Mesenchymal stem cell (in vitro differentiated cells and primary cell): ENCODE measurements around the gene PLEKHB1.

Experiments
- DNase-seq: peaks from one replicate; pipeline ENCODE4 v3.0.0-alpha.2; 2013
- H2AFZ ChIP-seq: one replicate; pipeline ENCODE4 v1.6.1; 2013; ENCODE audit warnings: low read depth, mild to moderate bottlenecking, control low read depth, inconsistent platforms, low read length, moderate library complexity
- H2AK5ac ChIP-seq: 2 replicates; pipeline ENCODE4 v1.6.1; 2013; ENCODE audit warnings: low read length, moderate library complexity, mild to moderate bottlenecking, inconsistent platforms; ENCODE audit not compliant: severe bottlenecking
- H2BK120ac ChIP-seq: one replicate; pipeline ENCODE4 v1.6.1; 2013; ENCODE audit warnings: low read depth, mild to moderate bottlenecking, inconsistent platforms, low read length, moderate library complexity
- H2BK12ac ChIP-seq, 2 experiments: one replicate each; pipeline ENCODE4 v1.6.1; 2013; ENCODE audit warnings: inconsistent platforms in 2 of 2, low read length in 2 of 2, mild to moderate bottlenecking in 2 of 2, moderate library complexity in 2 of 2, control low read depth in 1 of 2
- H2BK15ac ChIP-seq: one replicate; pipeline ENCODE4 v1.6.1; 2013; ENCODE audit warnings: mild to moderate bottlenecking, low read depth, inconsistent platforms; ENCODE audit not compliant: poor library complexity, severe bottlenecking
- H2BK5ac ChIP-seq: 2 replicates; pipeline ENCODE4 v1.6.1; 2013; ENCODE audit warnings: low read depth, mild to moderate bottlenecking, low read length, control low read depth, inconsistent platforms; ENCODE audit not compliant: poor library complexity, severe bottlenecking
- H3K14ac ChIP-seq, 2 experiments: one replicate each; pipeline ENCODE4 v1.6.1; 2013; ENCODE audit warnings: inconsistent platforms in 2 of 2, low read length in 2 of 2, control low read depth in 1 of 2, mild to moderate bottlenecking in 1 of 2, moderate library complexity in 1 of 2
- H3K18ac ChIP-seq, 2 experiments: one replicate each; pipeline ENCODE4 v1.6.1; 2013; ENCODE audit warnings: inconsistent platforms in 2 of 2, low read length in 2 of 2, control low read depth in 1 of 2, low read depth in 1 of 2, mild to moderate bottlenecking in 1 of 2
- H3K23ac ChIP-seq, 2 experiments: one replicate each; pipeline ENCODE4 v1.6.1; 2013; ENCODE audit warnings: inconsistent platforms in 2 of 2, low read length in 2 of 2, mild to moderate bottlenecking in 2 of 2, moderate library complexity in 2 of 2, control low read depth in 1 of 2
- H3K27ac ChIP-seq: 2 replicates; pipeline ENCODE4 v1.5.1; 2013; ENCODE audit warnings: mild to moderate bottlenecking, moderate library complexity, low read length, control low read depth, inconsistent platforms; ENCODE audit not compliant: poor library complexity, severe bottlenecking
- H3K27me3 ChIP-seq, 2 experiments: 2 replicates each; pipeline versions ENCODE4 v1.6.1 to v1.7.0; 2013; ENCODE audit warnings: low read length in 2 of 2, mild to moderate bottlenecking in 2 of 2, moderate library complexity in 2 of 2, control low read depth in 1 of 2, inconsistent platforms in 1 of 2; ENCODE audit not compliant: control insufficient read depth in 1 of 2, insufficient read depth in 1 of 2
- H3K36me3 ChIP-seq, 2 experiments: 2 replicates each; pipeline versions ENCODE4 v1.6.1 to v1.7.0; 2013; ENCODE audit warnings: low read length in 2 of 2, control low read depth in 1 of 2, inconsistent platforms in 1 of 2, low read depth in 1 of 2, mild to moderate bottlenecking in 1 of 2; ENCODE audit not compliant: insufficient read depth in 2 of 2, control insufficient read depth in 1 of 2
- H3K4ac ChIP-seq, 2 experiments: one replicate each; pipeline ENCODE4 v1.6.1; 2013; ENCODE audit warnings: inconsistent platforms in 2 of 2, low read length in 2 of 2, mild to moderate bottlenecking in 2 of 2, moderate library complexity in 2 of 2, control low read depth in 1 of 2, low read depth in 1 of 2
- H3K4me1 ChIP-seq: 2 replicates; pipeline ENCODE4 v1.6.1; 2013; ENCODE audit warnings: low read depth, low read length, control low read depth; ENCODE audit not compliant: control insufficient read depth, insufficient read depth
- H3K4me2 ChIP-seq: 2 replicates; pipeline ENCODE4 v1.6.1; 2013; ENCODE audit warnings: low read length, mild to moderate bottlenecking, inconsistent platforms; ENCODE audit not compliant: poor library complexity, severe bottlenecking
- H3K4me3 ChIP-seq, 2 experiments: 2 replicates each; pipeline versions ENCODE4 v1.5.1 to v1.7.0; 2013; ENCODE audit warnings: low read length in 2 of 2, mild to moderate bottlenecking in 2 of 2, control low read depth in 1 of 2, low read depth in 1 of 2; ENCODE audit not compliant: insufficient read depth in 1 of 2
- H3K79me1 ChIP-seq: replicated peaks from 2 replicates; pipeline ENCODE4 v1.6.1; 2013; ENCODE audit warnings: mild to moderate bottlenecking, control low read depth, low read length, inconsistent platforms; ENCODE audit not compliant: poor library complexity, severe bottlenecking
- H3K9ac ChIP-seq: 2 replicates; pipeline ENCODE4 v1.7.0; 2013; ENCODE audit warnings: mild to moderate bottlenecking, low read length, moderate library complexity
- H3K9me3 ChIP-seq: 2 replicates; pipeline ENCODE4 v1.7.0; 2013; ENCODE audit warnings: mild to moderate bottlenecking, low read length; ENCODE audit not compliant: control insufficient read depth
- H4K8ac ChIP-seq: one replicate; pipeline ENCODE4 v1.6.1; 2013; ENCODE audit warnings: inconsistent platforms, mild to moderate bottlenecking, low read length, moderate library complexity
- H4K91ac ChIP-seq: one replicate; pipeline ENCODE4 v1.6.1; 2013; ENCODE audit warnings: mild to moderate bottlenecking, low read length, inconsistent platforms
- WGBS: methylation state at CpG from one replicate; pipeline ENCODE4 v1.1.7; 2013; ENCODE audit warnings: mixed read lengths; 5-methylcytosine and 5-hydroxymethylcytosine counted together

Gene PLEKHB1

DNA sequence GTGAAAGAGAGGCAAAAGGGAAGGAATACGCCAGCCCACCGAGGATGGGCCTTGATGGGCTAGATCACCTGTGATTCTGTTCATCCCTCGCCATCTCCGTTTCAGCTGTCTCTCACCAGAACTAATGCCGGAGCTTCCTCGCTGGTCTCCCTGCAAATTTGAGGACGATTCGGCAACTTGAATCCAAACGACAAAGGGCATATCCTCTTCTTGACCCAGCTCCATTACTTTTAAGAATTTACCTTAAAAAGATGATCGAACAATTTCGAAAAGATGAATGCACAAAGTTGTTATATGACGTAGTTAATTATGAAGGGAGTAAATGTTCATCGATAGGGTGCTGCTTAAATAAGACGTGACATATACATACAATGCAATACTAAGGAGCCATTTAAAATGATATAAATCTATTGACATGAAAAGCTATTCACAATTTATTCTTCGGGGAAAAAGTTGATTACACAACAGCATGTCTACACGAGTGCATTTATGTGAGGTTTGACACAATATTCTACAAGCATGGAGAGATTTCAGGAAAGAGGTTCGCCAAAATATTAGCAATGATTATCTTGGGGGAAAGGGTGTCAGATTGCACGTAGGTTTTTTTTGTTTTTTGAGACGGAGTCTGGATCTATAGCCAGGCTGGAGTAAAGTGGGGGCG is 47.5 kb upstream of the PLEKHB1 start:
- H3K4me2 ChIP-seq = peak overlapping the region; percentile 54
- H3K36me3 ChIP-seq = no peaks in the 10 kb centered on the region
- DNase-seq = no peak
- peak overlapping the region; percentile 24 for H3K27ac ChIP-seq
- no peaks in the 10 kb centered on the region for H3K9me3 ChIP-seq
- peak overlapping the region; percentile 78 for H2AFZ ChIP-seq
- no peak overlapping the region for H4K91ac ChIP-seq
- H3K4me3 ChIP-seq = peak overlapping the region; percentile 51 to 89
- H3K4ac ChIP-seq = peak overlapping the region in 1 of 2 experiments; percentile 71
- peak overlapping the region; percentile 96 for H4K8ac ChIP-seq
- H2BK12ac ChIP-seq = no peak overlapping the region
- WGBS = 55% methylated on average over 15 of the region's 20 CpGs
- H2AK5ac ChIP-seq = no peak overlapping the region
- peaks cover 15% of the 10 kb centered on the region for H3K79me1 ChIP-seq
- peak overlapping the region in 1 of 2 experiments; percentile 61 for H3K14ac ChIP-seq
- H3K18ac ChIP-seq = peak overlapping the region; percentile 35 to 70
- H3K23ac ChIP-seq = no peak overlapping the region
- H2BK5ac ChIP-seq = no peak overlapping the region
- H2BK15ac ChIP-seq = no peak overlapping the region
- no peaks in the 10 kb centered on the region for H3K27me3 ChIP-seq
- peaks cover 9% of the 10 kb centered on the region for H3K4me1 ChIP-seq
- no peak overlapping the region for H2BK120ac ChIP-seq
- H3K9ac ChIP-seq = peak overlapping the region; percentile 90

DNA sequence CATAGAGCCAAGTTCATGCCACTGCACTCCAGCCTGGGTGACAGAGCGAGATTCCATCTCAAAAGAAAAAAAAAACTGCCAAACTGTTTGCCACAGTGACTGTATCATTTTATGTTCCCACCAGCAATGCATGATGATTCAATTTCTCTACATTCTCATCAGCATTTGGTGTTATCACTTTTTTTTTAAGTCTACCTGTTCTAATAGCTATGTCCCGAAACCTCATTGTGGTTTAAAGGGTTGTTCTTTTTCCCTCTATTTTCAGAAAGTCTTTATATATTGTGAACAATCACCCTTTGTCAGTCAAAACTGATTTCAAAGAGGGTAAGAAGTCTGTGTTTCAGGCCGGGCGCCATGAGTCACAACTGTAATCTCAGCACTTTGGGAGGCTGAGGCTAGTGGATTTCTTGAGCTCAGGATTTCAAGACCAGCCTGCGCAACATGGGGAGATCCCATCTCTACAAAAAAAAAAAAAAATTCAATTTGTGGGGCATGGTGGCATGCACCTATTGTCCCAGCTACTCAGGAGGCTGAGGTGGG is 33.7 kb upstream of the PLEKHB1 start:
- Histone ChIP-seq H3K9me3 (no peaks in the 10 kb centered on the region), H3K18ac (no peak overlapping the region), H3K36me3 (no peaks in the 10 kb centered on the region), H3K27me3 (no peaks in the 10 kb centered on the region), H3K4me3 (no peak overlapping the region), H2AFZ (no peak overlapping the region), H2BK15ac (no peak overlapping the region), H2AK5ac (no peak overlapping the region), H2BK120ac (no peak overlapping the region), H4K8ac (no peak overlapping the region), H2BK12ac (no peak overlapping the region), H3K4ac (no peak overlapping the region), H3K14ac (no peak overlapping the region), H3K23ac (no peak overlapping the region), H3K9ac (no peak overlapping the region), H4K91ac (no peak overlapping the region), H3K79me1 (no peaks in the 10 kb centered on the region), H3K4me2 (no peak overlapping the region), H3K4me1 (no peaks in the 10 kb centered on the region), H2BK5ac (no peak overlapping the region), H3K27ac (no peak overlapping the region)
- WGBS = 88% methylated on average over 4 of the region's 5 CpGs
- DNase-seq = no peak

DNA sequence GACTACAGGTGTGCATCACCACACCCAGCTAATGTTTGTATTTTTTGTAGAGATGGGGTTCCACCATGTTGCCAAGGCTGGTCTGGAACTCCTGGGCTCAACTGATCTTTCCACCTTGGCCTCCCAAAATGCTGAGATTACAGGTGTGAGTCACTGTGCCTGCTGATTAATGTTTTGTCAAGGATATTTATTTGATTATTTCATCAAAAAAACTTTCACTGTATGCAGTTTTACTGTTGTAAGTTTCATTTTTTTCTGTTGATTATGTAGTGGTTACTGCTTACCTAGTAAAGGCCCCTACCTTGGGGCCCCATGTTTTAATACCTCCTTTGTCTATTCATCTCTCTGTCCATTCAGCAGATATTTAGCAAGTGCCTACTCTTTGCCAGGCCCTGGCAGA is 31.8 kb upstream of the PLEKHB1 start:
- Histone ChIP-seq H3K4me1 (no peaks in the 10 kb centered on the region), H2BK15ac (no peak overlapping the region)

DNA sequence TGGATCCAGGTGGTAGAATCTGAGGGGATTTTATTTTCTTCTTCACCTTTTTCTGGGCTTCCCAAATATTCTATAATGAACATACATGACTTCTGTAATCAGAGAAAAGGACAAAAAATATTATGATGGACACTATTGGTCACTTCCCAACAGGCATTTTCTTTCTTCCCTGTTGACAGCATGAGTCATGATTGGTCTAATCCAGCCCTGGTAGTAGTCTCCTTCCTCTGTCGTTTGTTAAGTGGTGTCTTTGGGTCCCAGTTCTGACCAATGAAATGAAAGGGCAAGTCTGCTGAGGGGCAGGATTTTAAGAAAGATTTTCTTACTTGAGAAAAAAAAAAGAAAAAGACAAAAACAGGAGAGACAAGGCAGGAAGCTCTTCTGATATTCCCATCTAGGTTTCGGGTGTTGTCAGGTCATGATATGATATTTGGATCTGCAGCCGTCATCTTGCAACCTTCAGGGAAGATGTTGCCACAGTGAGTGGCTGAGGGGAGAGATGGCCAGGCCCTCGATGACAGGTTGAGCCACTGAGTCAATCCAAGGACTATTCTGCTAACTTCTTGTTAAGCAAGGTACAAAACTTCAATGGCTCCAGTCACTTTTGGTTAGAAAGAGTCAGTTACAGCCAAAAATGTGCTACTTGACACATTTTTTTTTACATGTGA is 23.3 kb upstream of the PLEKHB1 start:
- no peaks in the 10 kb centered on the region for H3K36me3 ChIP-seq
- H3K4me2 ChIP-seq = no peak overlapping the region
- H3K79me1 ChIP-seq = no peaks in the 10 kb centered on the region
- H3K27me3 ChIP-seq = peaks cover 14 to 32% of the 10 kb centered on the region in 2 experiments
- H3K4me3 ChIP-seq = no peak overlapping the region
- no peak overlapping the region for H2BK120ac ChIP-seq
- no peak overlapping the region for H4K91ac ChIP-seq
- H2AK5ac ChIP-seq = no peak overlapping the region
- H3K14ac ChIP-seq = no peak overlapping the region
- WGBS = 56% methylated on average over 4 of the region's 4 CpGs
- H3K4ac ChIP-seq = no peak overlapping the region
- no peak overlapping the region for H3K23ac ChIP-seq
- H3K9me3 ChIP-seq = no peaks in the 10 kb centered on the region
- H3K18ac ChIP-seq = no peak overlapping the region
- no peak overlapping the region for H2BK15ac ChIP-seq
- H2BK5ac ChIP-seq = no peak overlapping the region
- peaks cover 3% of the 10 kb centered on the region for H3K4me1 ChIP-seq
- H2AFZ ChIP-seq = no peak overlapping the region
- no peak for DNase-seq
- H3K9ac ChIP-seq = no peak overlapping the region
- no peak overlapping the region for H3K27ac ChIP-seq
- H2BK12ac ChIP-seq = no peak overlapping the region
- H4K8ac ChIP-seq = no peak overlapping the region

More for the DNA sequence above, 31.8 kb upstream of the PLEKHB1 start:
- Histone ChIP-seq H2BK5ac (no peak overlapping the region), H3K9ac (no peak overlapping the region), H3K23ac (no peak overlapping the region), H3K27ac (no peak overlapping the region), H2BK12ac (no peak overlapping the region), H3K36me3 (no peaks in the 10 kb centered on the region), H4K8ac (no peak overlapping the region), H3K4me3 (no peak overlapping the region), H3K14ac (no peak overlapping the region), H3K18ac (no peak overlapping the region), H3K4ac (no peak overlapping the region), H2AK5ac (no peak overlapping the region), H3K9me3 (no peaks in the 10 kb centered on the region), H2BK120ac (no peak overlapping the region), H2AFZ (no peak overlapping the region), H3K27me3 (no peaks in the 10 kb centered on the region), H3K4me2 (no peak overlapping the region), H4K91ac (no peak overlapping the region), H3K79me1 (no peaks in the 10 kb centered on the region)
- no peak for DNase-seq
